GM10248 (cell line): ENCODE data around the gene RIPOR2.
"Not testable (repeated sequence)": the region's sequence is repeated elsewhere in the genome, so short reads cannot be mapped to it uniquely, and the experiment has no call there.

ENCODE experiments used
- CTCF ChIA-PET: fragments of 300-600 bp; sonication (Branson Sonifier 250); formaldehyde crosslinking; extraction: SDS; loops from one replicate; lab custom pipeline; 2021; ENCODE audit warnings: antibody characterized with exemption; lab: Yijun Ruan, JAX
- POLR2A ChIA-PET: fragments of 350-650 bp; sonication (Branson Sonifier 250); formaldehyde crosslinking; extraction: SDS; loops from one replicate; lab custom pipeline; 2020; ENCODE audit warnings: antibody characterized with exemption; lab: Yijun Ruan, JAX
- DNase-seq: peaks from one replicate; pipeline ENCODE4 v3.0.0; 2012; ENCODE audit errors: extremely low spot score
- TF ChIP-seq, protein P1 (sequence below): IDR thresholded peaks from 2 replicates; pipeline ENCODE4 v1.5.1; 2012; ENCODE audit warnings: mild to moderate bottlenecking, low read depth; ENCODE audit errors: extremely low read depth, missing control alignments, control extremely low read depth

Gene RIPOR2

DNA sequence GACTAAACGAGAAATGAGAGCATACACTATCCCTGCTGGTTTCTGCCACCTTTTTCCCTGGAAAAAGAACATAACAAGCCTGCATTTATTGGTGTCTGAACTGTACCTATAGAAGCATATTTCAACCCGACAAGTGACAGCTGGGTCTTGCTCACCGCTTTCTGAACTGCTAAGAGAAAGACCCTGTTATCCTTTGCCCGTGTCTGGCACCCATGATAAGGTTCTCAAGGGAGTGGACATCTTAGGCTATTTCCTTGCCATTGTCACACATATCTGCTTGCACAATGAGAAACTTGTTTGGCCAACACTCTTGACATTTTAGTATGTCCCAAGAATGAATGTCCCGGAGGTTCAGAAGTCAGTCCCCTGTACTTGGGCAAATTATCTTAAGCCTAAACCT lies 19.3 kb downstream of the RIPOR2 start:
- POLR2A ChIA-PET, result no interaction called here
- CTCF ChIA-PET, result interaction anchor here (1.1 to 1.5 kb wide), 3 partner anchors 17 to 75 kb away, joined by 3 to 8 read pairs (median 4); no protein-coding TSS in a partner anchor
- TF ChIP-seq, protein P1, sequence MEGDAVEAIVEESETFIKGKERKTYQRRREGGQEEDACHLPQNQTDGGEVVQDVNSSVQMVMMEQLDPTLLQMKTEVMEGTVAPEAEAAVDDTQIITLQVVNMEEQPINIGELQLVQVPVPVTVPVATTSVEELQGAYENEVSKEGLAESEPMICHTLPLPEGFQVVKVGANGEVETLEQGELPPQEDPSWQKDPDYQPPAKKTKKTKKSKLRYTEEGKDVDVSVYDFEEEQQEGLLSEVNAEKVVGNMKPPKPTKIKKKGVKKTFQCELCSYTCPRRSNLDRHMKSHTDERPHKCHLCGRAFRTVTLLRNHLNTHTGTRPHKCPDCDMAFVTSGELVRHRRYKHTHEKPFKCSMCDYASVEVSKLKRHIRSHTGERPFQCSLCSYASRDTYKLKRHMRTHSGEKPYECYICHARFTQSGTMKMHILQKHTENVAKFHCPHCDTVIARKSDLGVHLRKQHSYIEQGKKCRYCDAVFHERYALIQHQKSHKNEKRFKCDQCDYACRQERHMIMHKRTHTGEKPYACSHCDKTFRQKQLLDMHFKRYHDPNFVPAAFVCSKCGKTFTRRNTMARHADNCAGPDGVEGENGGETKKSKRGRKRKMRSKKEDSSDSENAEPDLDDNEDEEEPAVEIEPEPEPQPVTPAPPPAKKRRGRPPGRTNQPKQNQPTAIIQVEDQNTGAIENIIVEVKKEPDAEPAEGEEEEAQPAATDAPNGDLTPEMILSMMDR, result no peak
- DNase-seq, result no peak

DNA sequence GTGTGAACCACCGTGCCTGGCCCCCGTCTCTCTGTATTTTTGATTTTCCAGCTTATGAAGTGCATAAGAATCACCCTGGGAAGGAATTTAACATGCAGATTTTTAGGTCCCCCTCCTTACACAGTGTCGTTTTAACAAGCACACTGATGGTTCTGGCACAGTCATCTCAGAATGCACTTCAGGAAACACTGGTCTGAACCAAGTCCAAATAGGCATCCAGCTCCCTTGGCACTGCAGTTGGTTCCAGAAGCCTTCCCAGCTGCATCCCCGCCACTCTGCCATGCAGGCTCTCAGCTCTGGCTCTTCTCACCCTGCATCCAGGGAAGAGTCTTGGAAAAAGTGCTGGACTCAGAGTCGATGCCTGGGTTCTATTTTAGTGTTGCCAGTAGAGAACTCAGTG lies 20.1 kb downstream of the RIPOR2 start:
- DNase-seq, result no peak
- TF ChIP-seq, protein P1, result no peak
- ChIA-PET POLR2A (no interaction called here), CTCF (interaction anchor here (1.0 to 1.5 kb wide), 5 partner anchors 13 to 335 kb away, joined by 3 to 8 read pairs (median 3); no protein-coding TSS in a partner anchor)

DNA sequence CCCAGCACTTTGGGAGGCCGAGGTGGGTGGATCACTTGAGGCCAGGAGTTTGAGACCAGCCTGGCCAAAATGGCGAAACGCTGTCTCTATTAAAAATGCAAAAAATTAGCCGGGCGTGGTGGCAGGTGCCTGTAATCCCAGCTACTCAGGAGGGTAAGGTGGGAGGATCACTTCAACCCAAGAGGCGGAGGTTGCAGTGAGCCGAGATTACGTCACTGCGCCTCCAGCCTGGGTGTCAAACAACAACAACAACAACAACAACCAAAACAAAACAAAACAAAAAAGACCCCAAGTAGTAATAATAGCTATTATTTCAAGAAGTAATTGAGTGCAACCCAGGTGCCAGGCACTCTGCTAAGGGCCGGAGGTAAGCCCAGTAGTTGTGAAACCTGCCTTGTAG lies 21.7 kb downstream of the RIPOR2 start:
- DNase-seq, POLR2A ChIA-PET: not testable (repeated sequence)
- CTCF ChIA-PET, result interaction anchor here (1.2 to 6.8 kb wide), 5 partner anchors 15 to 157 kb away, joined by 3 to 94 read pairs (median 9); partner anchors contain the start of gene RIPOR2

DNA sequence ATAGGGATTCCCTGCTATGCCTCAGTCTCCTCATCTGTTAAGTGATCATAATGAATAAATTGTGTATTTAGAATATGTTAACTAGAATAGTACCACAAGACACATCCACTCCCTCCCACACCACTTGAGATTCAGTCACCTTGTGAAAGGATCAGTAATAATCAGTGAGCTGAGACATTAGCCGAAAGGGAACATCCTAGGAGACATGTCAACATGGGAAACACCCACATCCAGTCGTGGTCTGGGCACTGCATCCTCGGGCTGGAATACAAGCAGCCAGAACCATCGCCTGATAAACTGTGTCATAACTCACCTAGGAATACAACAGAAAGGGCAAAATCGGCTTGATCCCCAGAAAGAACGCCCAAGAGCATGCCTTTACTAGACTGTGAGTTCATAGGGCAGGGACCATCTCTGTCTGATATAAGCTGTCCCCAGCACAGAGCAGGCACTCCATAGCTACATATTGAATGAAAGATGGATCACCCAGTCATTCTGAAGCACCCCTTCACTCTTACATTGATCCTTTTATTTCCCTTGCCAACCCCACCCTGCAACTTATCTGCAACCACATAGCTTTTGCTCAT lies 23.9 kb downstream of the RIPOR2 start:
- ChIA-PET CTCF (interaction anchor here (0.9 to 6.8 kb wide), 13 partner anchors 8 to 159 kb away, joined by 3 to 94 read pairs (median 9); partner anchors contain the start of gene RIPOR2), POLR2A (no interaction called here)
- no peak for DNase-seq
- TF ChIP-seq, protein P1, result no peak

DNA sequence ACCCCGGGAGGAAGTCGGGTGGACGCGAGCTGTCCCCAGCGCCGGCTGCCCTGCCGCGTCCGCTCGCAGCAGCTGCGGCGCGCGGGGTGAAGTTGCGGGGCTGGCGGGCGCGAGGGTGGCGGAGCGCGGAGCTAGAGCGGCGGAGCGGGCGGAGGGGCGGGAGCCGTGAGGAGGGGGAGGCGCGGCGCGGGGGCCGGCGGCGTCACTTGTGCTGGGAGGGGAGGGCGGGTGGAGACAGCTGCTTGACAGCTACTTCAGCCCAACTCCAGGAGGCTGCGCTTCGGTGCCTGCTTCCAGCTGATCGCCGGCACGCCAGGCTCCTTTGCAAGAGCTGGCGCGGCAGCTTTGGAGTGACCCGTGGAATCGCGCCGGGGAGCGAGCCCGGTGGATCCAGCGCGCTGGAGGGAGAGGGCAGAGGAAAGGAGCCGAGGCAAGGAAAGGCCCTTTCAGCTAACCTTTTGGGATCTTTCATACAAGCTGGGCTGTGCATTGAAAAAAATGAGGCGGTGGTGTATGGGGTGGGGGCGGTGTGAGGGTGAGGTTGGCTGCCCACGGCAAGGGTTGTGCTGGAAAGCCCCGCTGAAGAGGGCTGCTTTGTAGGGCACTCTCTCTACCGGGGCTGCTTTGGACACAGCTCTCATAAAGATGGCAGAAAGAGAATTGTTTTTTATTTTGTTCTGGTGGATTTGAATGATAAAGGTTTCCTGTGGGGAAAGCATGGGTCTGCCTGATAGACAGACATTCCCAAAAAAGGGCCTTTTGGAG lies 24.6 kb downstream of the RIPOR2 start:
- POLR2A ChIA-PET, result interaction anchor here (0.7 kb wide), 1 partner anchor 21 kb away, joined by 3 read pairs; no protein-coding TSS in a partner anchor
- TF ChIP-seq, protein P1, result no peak
- CTCF ChIA-PET, result interaction anchor here (0.9 to 6.8 kb wide), 16 partner anchors 9 to 160 kb away, joined by 3 to 94 read pairs (median 6); partner anchors contain the start of gene RIPOR2
- DNase-seq, result peak; percentile 48

DNA sequence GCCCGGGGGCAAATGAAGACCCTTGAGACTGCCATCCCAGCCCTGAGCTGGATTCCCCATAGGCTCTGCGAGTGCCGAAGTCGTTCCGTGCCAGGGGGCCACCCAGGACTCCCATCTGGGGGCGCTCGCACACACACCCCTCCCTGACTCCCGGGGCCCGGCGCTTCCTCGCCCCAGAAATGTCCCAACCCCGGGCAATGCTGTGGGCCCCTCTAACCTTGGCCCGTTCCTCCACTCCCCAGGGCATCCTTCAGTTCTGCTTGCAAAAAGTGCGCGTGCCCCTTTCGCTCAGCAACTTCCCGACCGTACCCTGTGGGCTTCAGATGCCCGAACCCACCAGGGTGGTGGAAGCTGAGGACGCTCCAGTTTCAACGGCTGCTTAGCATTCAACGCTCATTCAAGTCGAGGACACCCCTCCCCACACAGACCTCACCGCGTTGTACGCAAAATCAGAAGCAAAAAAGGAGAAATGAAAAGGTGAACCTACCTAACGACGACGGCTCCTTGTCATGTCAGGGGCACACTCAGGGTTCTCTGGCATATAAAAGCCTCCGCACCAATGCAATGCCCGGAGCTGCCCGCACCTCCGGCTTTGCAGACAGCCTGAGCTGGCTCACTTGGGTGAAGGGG lies 25.3 kb downstream of the RIPOR2 start:
- ChIA-PET CTCF (interaction anchor here (0.9 to 6.8 kb wide), 19 partner anchors 8 to 160 kb away, joined by 3 to 94 read pairs (median 5); partner anchors contain the start of gene RIPOR2), POLR2A (interaction anchor here (0.7 kb wide), 1 partner anchor 22 kb away, joined by 3 read pairs; no protein-coding TSS in a partner anchor)
- DNase-seq, result peak; percentile 56
- TF ChIP-seq, protein P1, result peak; percentile 21
